Panc1 (cell line): ENCODE data around the gene TMEM170B. TPM values are rescaled to one million over a fixed set of nuclear protein-coding genes. Genes with fewer than 3 reads are reported as not detected.

Source experiments
- ATAC-seq: fragments of 200-7000 bp; cut with Tn5 transposase; 2 replicates; pipeline ENCODE4 v1.9.1; 2020; ENCODE audit warnings: mild to moderate bottlenecking, moderate library complexity
- BruUV-seq: library from RNA; stranded (reverse); fragments of 400-500 nt; replicated peaks from 2 replicates; lab custom pipeline; 2021; lab: Mats Ljungman, UMichigan
- CTCF ChIA-PET: fragments of 300-600 bp; sonication (Branson Sonifier 250); formaldehyde crosslinking; loops from one replicate; lab custom pipeline; 2022; ENCODE audit warnings: antibody characterized with exemption; lab: Charles Lee
- POLR2A ChIA-PET: fragments of 300-600 bp; sonication (Branson Sonifier 250); formaldehyde crosslinking; loops from one replicate; lab custom pipeline; 2022; ENCODE audit warnings: antibody characterized with exemption; lab: Charles Lee
- DNase-seq: peaks from one replicate; pipeline ENCODE4 v3.0.0-alpha.2; 2010; ENCODE audit warnings: low read depth, low spot score
- H3K27ac ChIP-seq: 2 replicates; pipeline ENCODE4 v1.5.1; 2011; ENCODE audit warnings: mild to moderate bottlenecking, low read length, inconsistent platforms
- H3K27me3 ChIP-seq: fragments of 200-500 bp; sonication (Bioruptor generic); 2 replicates; pipeline ENCODE4 v1.6.0; 2014; ENCODE audit warnings: low read length, inconsistent platforms; ENCODE audit not compliant: control insufficient read depth, insufficient read depth
- H3K36me3 ChIP-seq: fragments of 200-500 bp; sonication (Bioruptor generic); 2 replicates; pipeline ENCODE4 v1.5.1; 2014; ENCODE audit warnings: inconsistent platforms, mild to moderate bottlenecking, low read length, moderate library complexity; ENCODE audit not compliant: control insufficient read depth, insufficient read depth
- H3K4me1 ChIP-seq: 2 replicates; pipeline ENCODE4 v1.5.1; 2011; ENCODE audit warnings: inconsistent platforms, mild to moderate bottlenecking, low read length, moderate library complexity; ENCODE audit not compliant: control insufficient read depth, insufficient read depth
- H3K4me3 ChIP-seq, 2 experiments: 2 replicates each; pipeline ENCODE4 v1.5.1; 2011 to 2012; ENCODE audit warnings: low read depth in 2 of 2, low read length in 2 of 2, mild to moderate bottlenecking in 2 of 2, inconsistent platforms in 1 of 2, moderate library complexity in 1 of 2
- H3K9me3 ChIP-seq: fragments of 200-500 bp; sonication (Bioruptor generic); 2 replicates; pipeline ENCODE4 v1.5.1; 2014; ENCODE audit warnings: low read depth, mild to moderate bottlenecking, inconsistent platforms, low read length, moderate library complexity; ENCODE audit not compliant: control insufficient read depth, insufficient read depth
- CTCF ChIP-seq: fragments of 450-650 bp; IDR thresholded peaks from 2 replicates; pipeline ENCODE4 v1.5.1; 2017; ENCODE audit warnings: mild to moderate bottlenecking
- POLR2AphosphoS5 ChIP-seq: IDR thresholded peaks from 2 replicates; pipeline ENCODE4 v1.6.1; 2012; ENCODE audit warnings: mild to moderate bottlenecking, low read depth, low read length, moderate library complexity
- SIN3A ChIP-seq: IDR thresholded peaks from 2 replicates; pipeline ENCODE4 v1.6.1; 2012; ENCODE audit warnings: low read depth, mild to moderate bottlenecking, low read length, moderate library complexity, borderline replicate concordance; ENCODE audit not compliant: insufficient read depth
- TCF7L2 ChIP-seq: IDR thresholded peaks from 2 replicates; pipeline ENCODE4 v1.6.1; 2011; ENCODE audit warnings: mild to moderate bottlenecking, low read depth, low read length, inconsistent platforms
- in situ Hi-C: cut with HindIII; loops from 2 replicates; pipeline ENCODE4 v1.10.0; 2016; ENCODE audit warnings: low sequenced_read_pairs, low pct_unique_long_range_greater_than_20kb
- intact Hi-C: fragments of 100-400 bp; cut with micrococcal nuclease; formaldehyde crosslinking; loops from one replicate; pipeline ENCODE4 v1.10.0; 2022; ENCODE audit not compliant: unreplicated experiment
- total RNA-seq: library from RNA; stranded (reverse); gene quantifications from one replicate; pipeline ENCODE4 v1.2.1, GENCODE V29; 2021; ENCODE audit not compliant: unreplicated experiment
- TF ChIP-seq, protein P1 (sequence below), 2 experiments: IDR thresholded peaks; 2 replicates each; pipeline ENCODE4 v1.6.1; 2011 to 2012; ENCODE audit warnings: low read depth in 2 of 2, control low read depth in 1 of 2, low read length in 1 of 2, mild to moderate bottlenecking in 1 of 2, moderate library complexity in 1 of 2; ENCODE audit not compliant: insufficient read depth in 1 of 2

The TMEM170B gene
- total RNA-seq, 1 experiment from 2014 or later = 1.3 TPM

GRCh38 chr6:11522812-11523605 lies 14.5 kb upstream of the TMEM170B start:
- intact Hi-C loops (no loop called here), in situ Hi-C loops (no loop called here)
- Histone ChIP-seq H3K27ac (no peak overlapping the region), H3K27me3 (no peaks in the 10 kb centered on the region), H3K9me3 (no peaks in the 10 kb centered on the region), H3K4me3 (no peak overlapping the region), H3K4me1 (no peaks in the 10 kb centered on the region), H3K36me3 (no peaks in the 10 kb centered on the region)
- TF ChIP-seq POLR2AphosphoS5 (no peak), CTCF (no peak), TCF7L2 (no peak), SIN3A (no peak)
- TF ChIP-seq, protein P1, sequence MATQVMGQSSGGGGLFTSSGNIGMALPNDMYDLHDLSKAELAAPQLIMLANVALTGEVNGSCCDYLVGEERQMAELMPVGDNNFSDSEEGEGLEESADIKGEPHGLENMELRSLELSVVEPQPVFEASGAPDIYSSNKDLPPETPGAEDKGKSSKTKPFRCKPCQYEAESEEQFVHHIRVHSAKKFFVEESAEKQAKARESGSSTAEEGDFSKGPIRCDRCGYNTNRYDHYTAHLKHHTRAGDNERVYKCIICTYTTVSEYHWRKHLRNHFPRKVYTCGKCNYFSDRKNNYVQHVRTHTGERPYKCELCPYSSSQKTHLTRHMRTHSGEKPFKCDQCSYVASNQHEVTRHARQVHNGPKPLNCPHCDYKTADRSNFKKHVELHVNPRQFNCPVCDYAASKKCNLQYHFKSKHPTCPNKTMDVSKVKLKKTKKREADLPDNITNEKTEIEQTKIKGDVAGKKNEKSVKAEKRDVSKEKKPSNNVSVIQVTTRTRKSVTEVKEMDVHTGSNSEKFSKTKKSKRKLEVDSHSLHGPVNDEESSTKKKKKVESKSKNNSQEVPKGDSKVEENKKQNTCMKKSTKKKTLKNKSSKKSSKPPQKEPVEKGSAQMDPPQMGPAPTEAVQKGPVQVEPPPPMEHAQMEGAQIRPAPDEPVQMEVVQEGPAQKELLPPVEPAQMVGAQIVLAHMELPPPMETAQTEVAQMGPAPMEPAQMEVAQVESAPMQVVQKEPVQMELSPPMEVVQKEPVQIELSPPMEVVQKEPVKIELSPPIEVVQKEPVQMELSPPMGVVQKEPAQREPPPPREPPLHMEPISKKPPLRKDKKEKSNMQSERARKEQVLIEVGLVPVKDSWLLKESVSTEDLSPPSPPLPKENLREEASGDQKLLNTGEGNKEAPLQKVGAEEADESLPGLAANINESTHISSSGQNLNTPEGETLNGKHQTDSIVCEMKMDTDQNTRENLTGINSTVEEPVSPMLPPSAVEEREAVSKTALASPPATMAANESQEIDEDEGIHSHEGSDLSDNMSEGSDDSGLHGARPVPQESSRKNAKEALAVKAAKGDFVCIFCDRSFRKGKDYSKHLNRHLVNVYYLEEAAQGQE (IDR thresholded peaks at IDR 0.05; ENCODE audit: insufficient read depth in 1 of 2, low read depth in 2 of 2, low read length in 1 of 2) = no peak
- no TSS peak for BruUV-seq
- ATAC-seq (no peak), DNase-seq (no peak)
- ChIA-PET POLR2A (no interaction called here), CTCF (interaction anchor here (0.8 kb wide), 1 partner anchor 565 kb away, joined by 4 read pairs; no protein-coding TSS in a partner anchor)

GRCh38 chr6:11525468-11526155 lies 11.9 kb upstream of the TMEM170B start:
- ATAC-seq = no peak
- Histone ChIP-seq H3K27ac (no peak overlapping the region), H3K4me1 (no peaks in the 10 kb centered on the region), H3K27me3 (no peaks in the 10 kb centered on the region), H3K4me3 (no peak overlapping the region), H3K36me3 (no peaks in the 10 kb centered on the region), H3K9me3 (no peaks in the 10 kb centered on the region)
- BruUV-seq = no TSS peak
- in situ Hi-C loops (no loop called here), intact Hi-C loops (no loop called here)
- CTCF ChIA-PET = no interaction called here
- TF ChIP-seq SIN3A (no peak), TCF7L2 (no peak), POLR2AphosphoS5 (no peak), CTCF (no peak)
- TF ChIP-seq, protein P1 (IDR thresholded peaks at IDR 0.05; ENCODE audit: insufficient read depth in 1 of 2, low read depth in 2 of 2, low read length in 1 of 2) = no peak
- no peak for DNase-seq
- POLR2A ChIA-PET = no interaction called here
